Suprapubic skin (tissue), 4 donors: Measurements from ENCODE around the gene CAPN11.
"Not testable (repeated sequence)": the region's sequence is repeated elsewhere in the genome, so short reads cannot be mapped to it uniquely, and the experiment has no call there.

ENCODE experiments used
- EP300 ChIP-seq: sonication (generic); formaldehyde crosslinking; IDR thresholded peaks from one replicate; pipeline ENCODE4 v1.6.1; 2017; ENCODE audit warnings: antibody characterized with exemption
- POLR2A ChIP-seq, 2 donors: fragments of 450-650 bp; IDR thresholded peaks; one replicate each; pipeline ENCODE4 v1.6.1; 2017; ENCODE audit warnings: antibody characterized with exemption in 2 of 2, mild to moderate bottlenecking in 2 of 2, moderate library complexity in 2 of 2
- POLR2AphosphoS5 ChIP-seq, 3 donors: sonication (generic); formaldehyde crosslinking; IDR thresholded peaks; one replicate each; pipeline ENCODE4 v1.6.1; 2017; ENCODE audit warnings: antibody characterized with exemption in 3 of 3
- TF ChIP-seq, protein P1 (sequence below), 2 donors: fragments of 200-600 bp in 1 of 2; fragments of 450-650 bp in 1 of 2; sonication (generic) in 1 of 2; IDR thresholded peaks; one replicate each; pipeline ENCODE4 v1.5.1; 2016 to 2019; ENCODE audit warnings: antibody characterized with exemption in 2 of 2, mild to moderate bottlenecking in 1 of 2, moderate library complexity in 1 of 2

DNA sequence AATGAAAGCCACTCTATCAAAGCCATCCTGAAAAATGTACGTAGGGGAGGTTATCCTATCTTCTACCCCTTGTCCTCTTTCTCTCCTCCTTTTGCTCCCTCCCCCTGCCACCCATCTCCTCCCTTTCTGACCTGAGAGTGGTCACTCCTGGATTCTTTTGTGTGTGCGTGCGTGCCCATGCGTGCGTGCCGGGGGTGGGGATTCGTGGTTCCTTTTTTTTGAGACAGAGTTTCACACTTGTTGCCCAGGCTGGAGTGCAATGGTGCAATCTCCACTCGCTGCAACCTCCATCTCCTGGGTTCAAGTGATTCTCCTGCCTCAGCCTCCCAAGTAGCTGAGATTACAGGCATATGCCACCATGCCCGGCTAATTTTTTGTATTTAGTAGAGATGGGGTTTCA, 72.8 kb downstream of the CAPN11 start:
- TF ChIP-seq, protein P1, sequence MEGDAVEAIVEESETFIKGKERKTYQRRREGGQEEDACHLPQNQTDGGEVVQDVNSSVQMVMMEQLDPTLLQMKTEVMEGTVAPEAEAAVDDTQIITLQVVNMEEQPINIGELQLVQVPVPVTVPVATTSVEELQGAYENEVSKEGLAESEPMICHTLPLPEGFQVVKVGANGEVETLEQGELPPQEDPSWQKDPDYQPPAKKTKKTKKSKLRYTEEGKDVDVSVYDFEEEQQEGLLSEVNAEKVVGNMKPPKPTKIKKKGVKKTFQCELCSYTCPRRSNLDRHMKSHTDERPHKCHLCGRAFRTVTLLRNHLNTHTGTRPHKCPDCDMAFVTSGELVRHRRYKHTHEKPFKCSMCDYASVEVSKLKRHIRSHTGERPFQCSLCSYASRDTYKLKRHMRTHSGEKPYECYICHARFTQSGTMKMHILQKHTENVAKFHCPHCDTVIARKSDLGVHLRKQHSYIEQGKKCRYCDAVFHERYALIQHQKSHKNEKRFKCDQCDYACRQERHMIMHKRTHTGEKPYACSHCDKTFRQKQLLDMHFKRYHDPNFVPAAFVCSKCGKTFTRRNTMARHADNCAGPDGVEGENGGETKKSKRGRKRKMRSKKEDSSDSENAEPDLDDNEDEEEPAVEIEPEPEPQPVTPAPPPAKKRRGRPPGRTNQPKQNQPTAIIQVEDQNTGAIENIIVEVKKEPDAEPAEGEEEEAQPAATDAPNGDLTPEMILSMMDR (IDR thresholded peaks at IDR 0.05), result not testable (repeated sequence)
- not testable (repeated sequence) for TF ChIP-seq POLR2A (IDR thresholded peaks at IDR 0.05); EP300; POLR2AphosphoS5 (IDR thresholded peaks at IDR 0.05)
